K562 (cell line): ENCODE results near the gene MAGEB2. TPM values are rescaled to one million over a fixed set of nuclear protein-coding genes. Genes with fewer than 3 reads are reported as not detected.

Source experiments
- CHD4 ChIP-seq: fragments of 200-600 bp; sonication (generic); IDR thresholded peaks from 3 replicates; pipeline ENCODE4 v1.6.1; 2012; ENCODE audit warnings: low read depth, mild to moderate bottlenecking, mixed read lengths, low read length, inconsistent platforms; ENCODE audit not compliant: insufficient read depth, insufficient replicate concordance, poor library complexity, severe bottlenecking
- MAX ChIP-seq: sonication (generic); formaldehyde crosslinking; IDR thresholded peaks from 2 replicates; pipeline ENCODE4 v1.9.0; 2022; ENCODE audit warnings: mild to moderate bottlenecking, missing genetic modification reagents
- RAD51 ChIP-seq: fragments of 450-650 bp; IDR thresholded peaks from 2 replicates; pipeline ENCODE4 v1.7.1; 2016; ENCODE audit warnings: low read depth, mild to moderate bottlenecking, borderline replicate concordance
- ZNF609 ChIP-seq: sonication (generic); formaldehyde crosslinking; IDR thresholded peaks from 2 replicates; pipeline ENCODE4 v1.8.1; 2023; ENCODE audit warnings: missing genetic modification reagents, mild to moderate bottlenecking, borderline replicate concordance
- polyA plus RNA-seq, 8 experiments: library from polyadenylated mRNA; depleted of rRNA in 4 of 8; stranded (reverse) in 5 of 8; unstranded in 3 of 8; fragments of >200 nt; fragmentation: Nextera tagmentation in 2 of 8; fragmentation: Illumina TruSeq in 1 of 8; extraction: Ambion mirVana in 2 of 8; extraction: Trizol in 1 of 8; gene quantifications; 2 replicates each; pipeline versions ENCODE4 v1.2.1 to v1.2.3, GENCODE V29; 2011 to 2014; ENCODE audit warnings: inconsistent platforms in 1 of 8, missing spikeins in 1 of 8
- total RNA-seq, 7 experiments: library from RNA; depleted of rRNA in 6 of 7; stranded (reverse); fragments of >200 nt in 6 of 7; fragmentation: Illumina TruSeq in 2 of 7; extraction: Trizol in 2 of 7; gene quantifications; 2 replicates each; pipeline versions ENCODE4 v1.2.1 to v1.2.3, GENCODE V29; 2011 to 2021; ENCODE audit warnings: low replicate concordance in 1 of 7
- TF ChIP-seq, protein P1 (sequence below), 2 experiments: fragments of 450-650 bp in 1 of 2; sonication (generic) in 1 of 2; formaldehyde crosslinking; conservative IDR thresholded peaks; 2 replicates each; pipeline versions ENCODE4 v1.4.0 to v1.8.1; 2020 to 2022; ENCODE audit warnings: mild to moderate bottlenecking in 1 of 2, missing genetic modification reagents in 1 of 2

The MAGEB2 gene
- total and polyA plus RNA-seq, 9 of the 15 experiments (the other 6 are each of a cell fraction or from before 2014, with no cell fraction given), result 21.6 to 277 (median 88.8) TPM

DNA sequence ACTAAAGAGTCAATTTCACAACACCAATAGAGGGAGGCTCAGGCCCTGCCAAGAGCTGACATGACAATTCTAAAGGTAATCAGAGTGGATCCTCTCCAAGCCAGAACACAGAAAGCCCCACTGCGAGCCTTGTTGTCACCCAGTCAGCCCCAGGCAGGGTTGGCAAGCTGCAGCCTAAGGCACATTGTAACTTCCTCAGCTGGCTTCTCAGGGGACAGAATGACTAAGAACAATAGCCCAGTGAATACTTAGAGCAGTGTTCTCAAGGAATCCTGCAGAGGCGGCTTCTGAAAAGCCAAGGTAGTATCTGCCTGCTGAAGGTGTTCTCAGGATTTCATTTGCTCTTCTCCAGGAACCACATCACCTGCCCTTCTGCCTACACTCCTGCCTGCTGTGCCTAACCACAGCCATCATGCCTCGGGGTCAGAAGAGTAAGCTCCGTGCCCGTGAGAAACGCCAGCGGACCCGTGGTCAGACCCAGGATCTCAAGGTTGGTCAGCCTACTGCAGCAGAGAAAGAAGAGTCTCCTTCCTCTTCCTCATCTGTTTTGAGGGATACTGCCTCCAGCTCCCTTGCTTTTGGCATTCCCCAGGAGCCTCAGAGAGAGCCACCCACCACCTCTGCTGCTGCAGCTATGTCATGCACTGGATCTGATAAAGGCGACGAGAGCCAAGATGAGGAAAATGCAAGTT is 26.5 kb downstream of the MAGEB2 start, which contains the start of gene MAGEB4 (continued):
- TF ChIP-seq, protein P1, sequence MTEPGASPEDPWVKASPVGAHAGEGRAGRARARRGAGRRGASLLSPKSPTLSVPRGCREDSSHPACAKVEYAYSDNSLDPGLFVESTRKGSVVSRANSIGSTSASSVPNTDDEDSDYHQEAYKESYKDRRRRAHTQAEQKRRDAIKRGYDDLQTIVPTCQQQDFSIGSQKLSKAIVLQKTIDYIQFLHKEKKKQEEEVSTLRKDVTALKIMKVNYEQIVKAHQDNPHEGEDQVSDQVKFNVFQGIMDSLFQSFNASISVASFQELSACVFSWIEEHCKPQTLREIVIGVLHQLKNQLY (CRISPR knock-in tag; conservative IDR thresholded peaks at IDR 0.05), result no peak
- TF ChIP-seq ZNF609, result no peak
- TF ChIP-seq CHD4, result no peak
- no peak for TF ChIP-seq RAD51
- no peak for TF ChIP-seq MAX (CRISPR knock-in tag)
